NCI-H510A (cell line): Measurements from ENCODE around the gene DZANK1.
"Not testable (repeated sequence)": the region's sequence is repeated elsewhere in the genome, so short reads cannot be mapped to it uniquely, and the experiment has no call there.

Source experiments
- DNase-seq: peaks from one replicate; lab custom pipeline; 2025; lab: John Stamatoyannopoulos, UW

The DZANK1 gene

DNA sequence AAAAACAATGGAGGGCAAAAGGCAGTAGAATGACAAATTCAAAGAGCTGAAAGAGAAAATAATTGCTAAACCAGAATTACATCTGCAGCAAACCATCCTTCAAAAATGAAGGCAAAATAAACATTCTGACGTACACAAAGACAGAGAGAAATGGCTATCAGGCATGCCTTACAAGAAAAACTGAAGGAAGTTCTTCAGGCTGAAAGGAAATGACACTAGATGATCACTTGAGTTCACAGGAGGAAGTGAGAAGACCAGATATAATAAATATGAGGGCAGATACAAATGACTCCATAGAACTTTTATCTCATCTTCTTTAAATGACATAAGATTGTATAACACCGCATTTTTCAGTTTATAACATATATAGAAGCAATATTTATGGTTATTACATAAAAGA lies 30.0 kb downstream of the DZANK1 start:
- no peak for DNase-seq

DNA sequence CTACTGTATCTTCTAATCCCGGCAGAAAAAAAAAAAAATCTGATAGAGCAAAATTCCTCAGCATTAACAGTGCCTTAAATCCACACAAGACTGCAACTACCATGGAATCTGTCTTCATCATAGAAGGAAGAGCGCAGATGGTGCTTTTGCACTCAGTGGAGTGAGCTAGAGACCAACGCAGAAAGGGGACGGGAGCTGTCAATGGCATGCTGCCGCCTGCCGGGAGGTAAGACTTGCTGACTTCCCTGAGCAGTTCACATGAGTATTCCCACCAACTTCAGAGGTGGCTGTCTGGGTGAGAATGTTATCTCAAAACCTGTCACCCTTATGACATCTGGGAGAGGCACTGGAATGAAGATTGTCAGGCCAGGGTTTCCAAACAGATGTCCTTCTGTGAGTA lies 35.6 kb downstream of the DZANK1 start:
- no peak for DNase-seq

DNA sequence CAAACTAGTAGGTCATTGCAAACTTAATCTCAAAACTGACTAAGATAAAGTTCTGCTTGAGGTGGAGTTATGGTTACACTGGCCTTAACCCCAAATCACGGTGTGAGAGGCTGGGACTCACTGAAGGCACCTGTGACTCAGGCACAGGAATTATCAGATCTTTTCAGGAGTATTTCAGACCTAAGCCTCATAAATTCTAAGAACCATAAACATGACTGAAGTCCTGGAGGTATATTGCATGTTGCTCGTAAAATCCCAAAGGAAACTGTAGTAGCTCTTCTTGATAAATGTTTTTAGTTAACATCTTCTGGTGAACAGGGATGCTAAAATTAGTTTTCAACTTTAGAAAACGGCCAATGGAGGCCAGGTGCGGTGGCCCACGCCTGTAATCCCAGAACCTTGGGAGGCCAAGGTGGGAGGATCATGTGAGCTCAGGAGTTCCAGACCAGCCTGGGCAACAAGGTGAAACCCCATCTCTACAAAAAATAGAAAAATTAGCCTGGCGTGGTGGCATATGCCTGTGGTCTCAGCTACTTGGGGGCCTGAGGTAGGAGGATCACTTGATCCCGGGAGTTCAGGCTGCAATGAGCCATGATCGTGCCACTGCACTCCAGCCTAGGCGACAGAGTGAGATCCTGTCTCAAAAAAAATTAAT lies 36.5 kb downstream of the DZANK1 start:
- DNase-seq: no peak

DNA sequence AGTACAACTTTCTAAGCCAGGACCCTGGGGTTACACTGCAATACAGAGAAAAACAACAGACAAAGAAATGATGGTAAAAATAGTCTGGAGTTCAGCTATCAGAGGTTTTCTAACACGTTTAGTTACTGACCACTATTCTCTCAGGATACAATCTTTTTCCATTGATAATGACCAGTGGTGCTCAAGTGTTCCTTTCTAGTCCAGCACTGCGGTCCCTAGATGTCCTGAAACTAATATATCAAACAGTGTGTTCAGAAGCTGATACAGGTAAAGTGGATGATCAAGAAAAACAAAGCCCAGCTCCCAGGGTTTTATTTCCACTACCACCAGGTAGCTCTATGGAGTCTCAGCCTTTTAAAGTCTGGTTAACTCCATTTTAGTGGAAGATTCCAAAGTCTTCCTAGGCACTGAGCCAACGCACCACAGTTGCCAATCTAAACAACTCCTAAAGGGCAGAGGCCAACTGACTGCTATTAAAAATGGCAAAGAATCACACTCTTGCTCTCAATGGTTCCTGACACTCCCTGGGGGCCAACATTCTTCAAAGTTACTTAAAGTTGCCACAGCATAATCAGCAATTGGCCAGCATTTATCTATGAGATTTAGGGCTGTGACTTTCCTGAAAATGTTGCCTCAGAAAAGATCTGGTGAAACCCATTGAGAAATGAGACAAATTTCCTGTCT lies 38.2 kb downstream of the DZANK1 start:
- DNase-seq: no peak

DNA sequence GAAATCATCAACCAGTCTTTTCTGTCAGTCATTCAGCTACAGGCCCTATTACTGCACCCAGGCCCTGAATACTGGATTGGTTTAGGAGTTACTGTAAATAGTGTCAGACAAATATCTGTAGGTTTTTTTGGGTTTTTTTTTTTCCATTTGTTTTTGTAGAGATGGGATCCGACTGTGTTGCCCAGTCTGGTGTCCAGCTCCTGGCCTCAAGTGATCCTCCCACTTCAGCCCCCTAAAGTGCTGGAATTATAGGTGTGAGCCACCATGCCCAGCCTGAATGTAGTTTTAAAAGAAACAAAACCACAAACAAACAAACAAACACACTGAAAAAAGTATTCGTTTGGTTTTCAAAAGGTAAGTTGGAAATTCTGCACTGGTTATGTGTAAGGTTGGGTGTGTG lies 39.6 kb downstream of the DZANK1 start:
- no peak for DNase-seq

DNA sequence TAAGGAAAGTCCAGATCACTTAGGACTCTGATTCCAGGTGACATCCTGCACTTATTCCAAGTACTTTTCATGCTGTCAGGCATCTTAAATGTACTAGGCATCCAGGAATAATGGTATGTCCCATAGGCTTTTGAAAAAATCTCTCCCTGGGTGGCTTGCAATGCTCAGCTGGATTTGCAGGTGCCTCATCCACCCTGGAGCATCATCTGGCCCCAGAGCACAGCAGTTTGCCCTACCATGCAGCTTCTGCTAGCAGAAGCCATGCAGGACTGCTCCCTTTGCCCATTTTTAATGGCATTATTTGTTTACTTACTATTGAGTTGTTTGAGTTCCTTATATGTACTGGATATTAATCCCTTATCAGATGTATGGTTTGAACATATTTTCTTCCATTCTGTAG lies 45.2 kb downstream of the DZANK1 start:
- DNase-seq: no peak

DNA sequence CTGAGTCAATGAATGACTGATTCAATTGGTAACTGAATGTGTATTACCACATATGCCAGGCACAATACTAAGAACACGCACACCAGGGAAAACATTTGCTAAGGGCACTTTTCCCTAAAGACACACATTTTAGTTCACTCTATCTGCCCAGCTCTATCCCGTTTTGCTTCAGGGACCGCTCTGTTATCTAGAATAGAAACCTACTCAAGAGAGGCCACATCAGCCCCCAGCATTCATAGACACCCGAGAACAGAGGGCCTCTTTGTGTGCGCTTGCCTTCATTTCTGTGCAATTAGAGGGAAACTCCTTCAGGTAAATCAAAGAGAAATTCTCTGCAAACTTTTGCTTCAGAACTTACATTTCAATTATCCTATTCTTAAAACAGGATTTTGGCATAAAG lies 50.3 kb downstream of the DZANK1 start:
- DNase-seq: no peak

DNA sequence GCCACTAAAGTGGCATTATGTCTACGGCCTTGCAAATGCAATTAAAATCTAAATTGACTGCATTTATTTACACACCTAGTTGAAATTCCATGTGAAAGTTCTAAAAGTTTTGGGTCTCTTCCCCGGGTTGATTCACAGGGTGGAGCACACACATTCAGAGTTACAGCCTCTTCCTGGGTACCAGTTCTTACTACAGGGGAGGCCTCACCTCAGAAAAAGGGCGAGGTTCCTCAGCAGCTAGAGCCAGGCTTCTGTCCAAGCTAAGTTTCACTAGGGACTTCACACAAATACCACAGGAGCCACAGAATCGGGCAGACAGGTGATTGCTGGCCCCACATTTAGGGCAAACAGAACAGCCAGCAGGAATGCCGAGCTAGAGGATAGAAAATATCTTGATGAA lies 52.7 kb downstream of the DZANK1 start:
- no peak for DNase-seq

DNA sequence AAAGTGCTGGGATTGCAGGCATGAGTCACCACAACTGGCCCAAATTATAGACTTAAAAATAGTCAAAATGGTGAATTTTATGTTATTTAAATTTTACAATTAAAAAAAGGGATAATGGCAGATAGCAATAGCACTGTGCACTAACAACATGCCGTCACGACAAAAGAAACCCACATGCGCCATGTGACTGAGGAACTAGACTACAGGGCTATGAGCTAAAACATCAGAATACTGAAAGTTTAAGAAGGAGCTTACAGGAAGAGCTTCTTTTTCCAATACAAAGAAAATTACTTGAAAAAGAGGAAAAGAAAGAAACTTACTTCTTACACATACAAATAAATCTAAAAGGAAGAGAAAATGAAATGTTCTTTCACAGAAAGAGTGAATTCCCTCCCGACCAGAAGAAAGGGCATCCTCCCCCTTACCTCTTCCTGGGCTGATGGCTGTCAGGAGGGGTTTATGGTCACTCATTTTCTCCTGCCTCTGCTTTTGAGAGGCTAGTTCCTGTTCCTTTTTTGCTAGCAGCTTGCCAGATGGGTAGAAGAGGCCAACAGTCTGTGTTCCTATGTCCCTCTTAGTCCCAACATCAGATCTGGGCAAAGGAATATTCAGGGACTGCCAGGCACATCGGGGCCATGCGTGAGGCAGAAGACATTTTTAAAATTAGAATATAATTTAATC lies 54.5 kb downstream of the DZANK1 start:
- no peak for DNase-seq

DNA sequence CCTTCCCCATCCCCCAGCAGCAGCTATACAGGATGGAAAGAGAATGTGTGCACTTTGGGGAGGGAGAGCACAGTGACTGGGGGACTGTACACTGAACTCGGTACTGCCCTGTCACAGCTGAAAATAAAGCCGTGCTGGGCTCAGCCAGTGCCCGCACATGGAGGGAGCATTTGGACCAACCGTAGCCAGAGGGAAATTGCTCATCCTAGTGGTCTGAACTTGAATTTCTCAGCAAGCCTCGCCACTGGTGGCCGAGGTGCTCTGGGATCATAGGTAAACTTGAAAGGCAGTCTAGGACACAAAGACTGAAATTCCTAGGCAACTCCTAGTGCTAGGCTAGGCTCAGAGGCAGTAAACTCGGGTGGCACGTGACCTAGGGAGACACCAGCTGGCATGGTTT lies 61.0 kb downstream of the DZANK1 start:
- no peak for DNase-seq

DNA sequence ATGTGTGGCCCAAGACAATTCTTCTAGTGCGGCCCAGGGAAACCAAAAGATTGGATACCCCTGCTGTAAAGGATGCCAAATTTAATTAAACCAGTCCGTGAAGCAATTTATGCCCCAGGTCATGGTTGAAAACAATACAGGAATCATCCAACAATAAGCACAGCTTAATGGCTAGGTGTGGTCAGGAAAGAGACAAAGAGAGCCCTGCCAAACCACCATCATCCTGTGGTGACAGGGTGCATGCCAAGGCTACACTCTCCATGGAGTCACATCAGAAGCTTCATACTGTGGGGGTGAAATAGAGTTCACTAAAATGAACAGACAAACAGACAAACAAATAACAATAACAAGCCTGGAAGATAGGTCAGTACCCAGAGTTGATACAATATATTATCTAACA lies 62.7 kb downstream of the DZANK1 start:
- DNase-seq: no peak

DNA sequence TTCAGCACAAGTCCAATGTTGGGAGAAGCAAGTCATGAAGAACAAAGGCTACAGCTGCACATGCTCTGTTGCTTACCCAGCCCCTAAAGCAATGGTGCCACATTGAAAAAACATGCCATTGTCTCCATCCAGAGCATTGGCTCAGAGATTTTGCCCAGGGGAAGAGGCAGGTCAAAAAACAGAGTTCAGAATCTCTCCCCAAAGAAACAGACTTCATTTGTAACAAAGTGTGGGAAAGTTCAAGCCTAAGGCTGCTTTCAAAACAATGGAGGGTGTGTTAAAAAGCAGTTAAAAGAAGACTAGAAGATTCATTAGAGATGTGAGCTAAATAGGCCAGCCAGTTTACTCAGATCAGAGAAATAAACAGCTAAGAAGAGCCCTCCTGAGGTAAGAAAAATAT lies 63.6 kb downstream of the DZANK1 start:
- DNase-seq: no peak

DNA sequence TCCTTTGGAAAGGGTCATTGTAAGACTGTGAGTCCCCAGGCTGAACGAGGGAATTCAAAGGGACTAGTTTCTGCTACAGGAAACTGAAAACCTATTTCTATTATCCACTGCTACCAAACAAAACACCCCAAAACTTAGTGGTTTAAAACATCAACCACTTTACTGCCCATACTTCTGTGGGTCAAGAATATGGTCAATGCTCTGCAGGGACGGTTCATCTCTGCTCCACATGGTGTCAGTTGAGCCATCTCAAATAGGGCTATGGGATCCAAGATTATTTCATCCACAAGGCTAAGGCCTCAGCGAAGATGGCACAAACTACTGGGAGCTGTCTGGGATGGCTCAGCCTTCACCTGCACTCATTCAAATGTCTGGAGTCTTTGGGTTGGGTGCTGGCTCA lies 65.5 kb downstream of the DZANK1 start:
- DNase-seq: no peak

DNA sequence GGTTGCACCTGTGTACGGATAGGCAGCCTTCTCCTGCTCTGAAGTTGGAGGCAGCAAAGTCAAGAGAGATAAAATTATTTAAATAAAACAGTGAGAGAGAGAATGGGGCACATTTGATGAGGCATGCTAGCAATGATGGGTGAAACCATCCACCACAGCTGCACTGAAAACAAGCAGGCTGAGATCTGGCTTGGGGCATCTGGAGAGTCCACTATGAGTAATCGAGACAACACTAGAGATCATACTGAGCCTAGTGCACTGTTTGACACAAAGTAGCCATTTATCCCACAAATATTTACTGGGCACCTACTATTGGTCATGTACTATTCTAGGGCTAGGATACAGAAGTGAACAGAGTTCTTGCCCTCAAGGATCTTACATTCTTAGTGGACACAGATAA lies 66.4 kb downstream of the DZANK1 start:
- no peak for DNase-seq

DNA sequence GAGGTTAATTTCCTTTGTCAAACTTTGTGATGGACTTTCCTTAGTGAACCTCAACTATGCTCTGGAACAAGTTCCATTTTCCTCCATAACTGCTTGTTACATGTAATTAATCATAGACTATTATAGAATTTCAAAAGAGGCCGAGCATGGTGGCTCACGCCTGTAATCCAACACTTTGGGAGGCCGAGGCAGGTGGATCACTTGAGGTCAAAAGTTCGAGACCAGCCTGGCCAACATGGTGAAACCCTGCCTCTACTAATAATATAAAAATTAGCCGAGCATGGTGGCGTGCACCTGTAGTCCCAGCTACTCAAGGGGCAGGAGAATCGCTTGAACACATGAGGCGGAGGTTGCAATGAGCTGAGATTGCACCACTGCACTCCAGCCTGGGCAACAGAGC lies 68.1 kb downstream of the DZANK1 start:
- DNase-seq: not testable (repeated sequence)

DNA sequence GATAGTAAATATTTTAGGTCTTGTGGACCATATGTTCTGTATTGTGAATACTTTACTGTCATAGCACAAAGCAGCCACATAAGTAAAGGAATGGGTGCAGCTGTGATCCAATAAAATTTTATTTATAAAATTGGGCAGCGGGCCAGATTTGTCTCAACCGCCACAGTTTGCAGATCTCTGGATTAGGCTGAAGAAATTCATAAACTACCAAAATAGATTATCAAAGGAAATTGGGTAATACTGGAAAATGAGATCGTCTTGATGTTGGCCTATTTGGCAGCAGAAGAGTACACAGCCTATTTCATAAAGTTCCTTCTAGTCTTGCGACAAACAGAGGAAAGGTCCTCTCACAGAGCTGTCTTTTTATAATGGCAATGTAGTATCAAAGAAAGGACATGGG lies 69.8 kb downstream of the DZANK1 start:
- DNase-seq: no peak

DNA sequence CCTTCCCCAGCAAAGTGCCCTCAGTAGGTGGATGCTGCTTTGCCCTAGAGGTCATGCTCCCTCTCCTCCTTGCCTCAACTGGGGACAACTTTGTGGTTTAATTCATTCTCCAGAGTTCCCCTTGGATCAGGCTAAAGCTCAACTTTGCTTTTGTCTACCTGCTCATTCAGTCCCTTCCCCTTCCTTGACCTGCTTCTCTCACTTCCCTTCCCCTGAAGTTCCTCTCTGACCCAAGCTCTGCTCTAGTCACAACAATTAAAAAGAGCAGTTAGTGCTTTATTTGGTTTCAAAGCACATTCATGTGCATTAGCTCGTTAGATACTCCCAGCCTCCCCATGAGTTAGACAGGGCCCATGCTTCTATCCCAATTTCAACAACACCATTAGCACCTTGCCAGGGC lies 71.3 kb downstream of the DZANK1 start:
- DNase-seq: no peak

DNA sequence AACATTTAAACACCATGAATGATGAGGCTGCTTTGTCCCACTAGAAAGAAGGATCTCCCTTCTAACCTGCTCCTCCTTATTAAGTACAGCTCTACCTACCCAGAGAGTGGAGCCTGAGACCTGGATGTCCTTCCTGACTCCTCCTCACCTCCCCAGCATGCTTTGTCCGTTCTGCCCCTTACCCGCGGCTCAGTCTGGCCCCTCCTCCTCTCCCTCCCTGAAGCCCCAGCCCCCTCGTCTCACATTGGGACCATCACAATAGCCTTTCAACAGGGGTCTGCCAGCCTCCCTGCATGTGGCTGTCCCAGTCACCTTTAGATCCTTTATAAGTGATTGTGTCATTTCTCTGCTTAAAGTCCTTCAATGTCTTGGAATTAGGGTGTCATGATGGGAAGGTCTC lies 72.5 kb downstream of the DZANK1 start:
- DNase-seq: no peak

DNA sequence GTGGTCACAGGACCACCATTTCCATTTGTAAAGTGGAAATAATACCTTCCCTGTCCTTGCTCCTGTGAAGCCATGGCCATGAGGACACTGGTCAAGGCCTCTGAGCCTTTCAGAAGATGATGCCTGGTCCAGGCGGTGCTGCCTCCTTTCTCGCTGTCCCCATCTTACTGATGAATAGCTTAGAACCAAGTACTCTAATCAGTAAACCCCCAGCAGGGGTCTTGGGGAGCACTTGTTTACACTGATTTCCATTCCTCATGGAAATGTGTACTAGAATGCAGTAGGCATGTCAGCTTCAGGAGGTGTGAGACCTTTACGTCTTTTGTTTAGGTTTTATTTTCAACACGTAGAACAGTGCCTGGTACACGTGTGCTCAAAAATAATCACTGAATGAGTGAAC lies 75.1 kb downstream of the DZANK1 start:
- no peak for DNase-seq

DNA sequence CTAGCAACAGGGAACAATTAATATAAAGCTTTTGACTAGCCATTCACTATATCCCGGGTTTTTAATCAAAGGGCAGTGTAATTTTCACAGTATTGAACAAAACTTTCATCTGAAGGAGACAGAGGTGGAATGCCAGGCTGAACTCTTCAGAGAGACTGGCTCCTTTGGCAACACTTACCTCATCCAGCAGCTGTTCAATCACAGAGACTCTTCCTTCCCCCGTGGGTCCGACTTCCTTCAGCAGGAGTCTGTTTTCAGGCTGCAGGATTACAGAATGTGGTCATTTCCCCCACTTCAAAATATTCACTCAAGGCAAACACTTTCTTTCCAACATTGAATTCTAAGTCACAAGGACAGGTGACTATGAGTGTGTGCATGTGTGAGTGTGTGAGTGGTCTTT lies 76.6 kb downstream of the DZANK1 start:
- DNase-seq: no peak

DNA sequence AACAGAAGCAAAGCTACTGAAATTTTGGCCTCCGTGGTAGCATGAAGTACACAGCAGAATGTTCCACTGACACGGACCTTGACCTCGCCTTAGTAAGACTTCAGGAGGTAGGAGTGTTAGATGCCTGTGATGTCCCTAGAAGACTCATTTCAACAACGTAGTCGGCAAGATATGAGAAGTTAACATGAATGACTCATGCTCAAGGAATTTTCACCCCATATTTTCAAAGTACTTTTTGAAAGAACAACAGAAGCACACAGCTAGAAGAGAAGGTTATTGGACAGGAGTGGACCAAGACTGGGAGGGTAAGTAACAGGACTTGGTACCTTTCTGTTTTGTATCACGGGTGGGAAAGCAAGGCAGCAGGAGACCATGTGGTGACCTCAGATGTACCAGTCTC lies 78.0 kb downstream of the DZANK1 start:
- DNase-seq: no peak

DNA sequence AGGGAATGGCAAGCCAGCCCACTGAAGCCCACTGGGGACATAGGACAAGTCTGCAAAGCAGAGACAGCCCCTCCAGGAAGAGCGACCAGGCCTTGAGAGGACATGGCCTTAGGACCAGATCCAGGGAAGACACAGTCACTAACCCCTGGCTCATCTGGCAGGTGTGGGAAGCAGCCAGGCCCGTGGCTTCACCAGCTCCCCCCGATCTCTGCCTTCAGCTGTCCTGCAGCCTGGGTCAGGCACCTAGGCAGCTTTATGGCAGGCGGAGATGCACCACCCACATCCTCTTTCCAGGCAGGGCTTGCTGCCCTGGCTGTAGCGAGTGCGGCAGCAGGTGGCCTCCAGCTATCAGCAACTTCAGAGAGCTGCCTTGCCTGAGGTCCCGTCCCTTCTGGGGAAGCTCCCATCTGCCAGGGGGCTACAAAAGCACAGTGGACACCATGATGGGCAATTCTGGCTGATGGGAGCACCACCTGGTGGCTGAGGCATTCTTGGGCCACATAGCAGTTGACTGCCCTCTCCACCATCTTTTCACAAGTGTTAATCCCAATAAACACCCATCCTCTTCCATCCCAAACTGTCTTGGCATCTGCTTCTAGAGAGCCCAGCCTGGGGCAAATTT lies 85.8 kb downstream of the DZANK1 start:
- no peak for DNase-seq

DNA sequence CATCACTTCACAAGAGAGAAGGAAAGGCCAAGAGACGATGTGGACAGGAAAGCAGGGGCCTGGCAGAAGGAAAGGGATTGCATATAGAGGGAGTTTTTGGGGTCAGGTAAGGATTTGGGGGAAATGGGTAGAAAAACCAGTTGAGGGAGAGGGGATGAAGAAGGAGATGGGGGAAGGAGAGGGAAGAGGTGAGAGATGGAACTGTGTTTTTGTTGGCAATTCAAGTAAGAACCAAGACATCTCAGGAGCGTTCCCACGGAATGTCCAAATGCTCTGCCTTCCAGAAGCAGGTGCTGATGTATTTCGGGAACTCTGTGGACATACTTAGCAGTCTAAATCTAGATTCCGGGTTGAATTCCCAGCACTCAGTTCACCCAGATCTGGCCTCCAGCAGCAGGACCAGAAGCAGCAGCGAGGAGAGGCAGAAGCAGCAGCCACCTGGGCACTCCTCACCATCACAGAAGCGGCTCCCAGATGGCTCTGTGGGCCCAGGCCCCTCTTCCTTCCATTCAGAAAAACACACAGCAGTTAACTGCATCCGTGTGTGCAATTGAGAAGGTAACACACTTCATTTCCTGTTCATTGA lies 88.8 kb downstream of the DZANK1 start:
- no peak for DNase-seq
